NK-92 treated with Interleukin-12 subunit alpha and Interleukin-12 subunit beta, amount 100 ng/mL, for 24 hours (cell line): Measurements from ENCODE around the gene ADCY6.

Source experiments
- DNase-seq: peaks from one replicate; lab custom pipeline; 2025; lab: John Stamatoyannopoulos, UW

The ADCY6 gene

DNA sequence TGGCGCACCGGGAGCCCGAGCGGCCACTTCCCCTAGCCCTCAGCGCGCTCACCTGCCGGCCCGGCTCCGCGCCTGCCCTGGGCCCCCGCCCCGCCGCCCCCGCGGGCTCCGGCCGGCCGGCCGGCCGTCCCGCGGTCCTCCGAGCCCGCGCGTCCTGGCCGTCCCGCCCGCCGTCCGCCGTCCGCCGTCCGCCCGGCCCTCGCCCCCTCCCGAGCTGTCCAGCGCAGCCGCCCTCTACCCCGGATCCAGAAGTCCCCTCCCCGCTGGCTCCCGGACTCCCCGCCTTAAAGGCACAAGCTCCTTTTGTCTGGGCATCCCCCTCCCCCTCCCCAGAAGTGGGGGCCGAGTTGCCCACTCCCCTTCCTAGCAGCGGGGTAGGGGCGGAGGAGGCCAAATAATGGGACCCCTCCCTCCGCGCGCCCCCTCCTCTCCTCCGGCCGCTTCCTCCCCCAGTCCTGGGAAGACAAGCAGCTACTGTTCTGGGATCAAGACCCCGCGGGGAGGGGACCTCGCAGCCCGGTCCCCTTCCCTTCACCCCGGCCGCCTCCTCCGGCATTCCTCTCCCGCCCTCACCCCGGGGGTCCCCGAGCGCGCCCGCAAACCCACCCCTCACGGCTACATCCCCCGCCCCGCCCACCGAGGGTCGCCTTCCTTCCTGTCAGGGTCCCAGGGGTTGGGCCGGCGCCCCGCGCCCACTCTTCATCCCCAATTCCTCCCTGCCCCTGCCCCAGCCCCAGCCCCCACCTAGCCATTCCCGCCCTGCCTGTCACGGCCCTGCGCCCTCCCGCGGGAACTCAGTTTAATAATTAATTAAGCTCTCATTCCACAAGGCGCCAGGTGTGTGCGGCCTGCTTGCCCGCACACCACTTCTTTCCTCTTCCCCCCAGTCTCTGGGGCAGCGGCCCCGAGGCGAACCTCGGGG, at the start of gene ADCY6:
TSS of gene ADCY6 (minus strand) at position 236 of the 922 bp plus-strand sequence. CDS start 5,655 bp downstream, outside the sequence.
- DNase-seq = no peak

DNA sequence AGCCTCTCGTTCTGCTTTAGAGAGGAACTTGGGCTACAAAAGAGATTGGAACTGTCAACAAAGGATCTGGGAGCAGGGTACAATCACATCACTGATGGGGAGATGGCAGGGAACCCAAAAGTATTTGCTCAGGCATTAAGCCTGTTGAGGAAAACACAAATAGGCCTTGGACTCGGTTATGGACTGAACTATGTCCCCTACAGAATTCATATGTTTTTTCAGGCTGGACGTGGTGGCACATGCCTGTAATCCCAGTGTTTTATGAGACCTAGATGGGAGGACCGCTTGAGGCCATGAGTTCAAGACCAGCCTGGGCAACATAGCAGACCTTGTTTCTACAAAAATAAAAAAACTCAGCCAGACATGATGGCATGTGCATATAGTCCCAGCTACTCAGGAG, 49.2 kb upstream of the ADCY6 start:
- no peak for DNase-seq

DNA sequence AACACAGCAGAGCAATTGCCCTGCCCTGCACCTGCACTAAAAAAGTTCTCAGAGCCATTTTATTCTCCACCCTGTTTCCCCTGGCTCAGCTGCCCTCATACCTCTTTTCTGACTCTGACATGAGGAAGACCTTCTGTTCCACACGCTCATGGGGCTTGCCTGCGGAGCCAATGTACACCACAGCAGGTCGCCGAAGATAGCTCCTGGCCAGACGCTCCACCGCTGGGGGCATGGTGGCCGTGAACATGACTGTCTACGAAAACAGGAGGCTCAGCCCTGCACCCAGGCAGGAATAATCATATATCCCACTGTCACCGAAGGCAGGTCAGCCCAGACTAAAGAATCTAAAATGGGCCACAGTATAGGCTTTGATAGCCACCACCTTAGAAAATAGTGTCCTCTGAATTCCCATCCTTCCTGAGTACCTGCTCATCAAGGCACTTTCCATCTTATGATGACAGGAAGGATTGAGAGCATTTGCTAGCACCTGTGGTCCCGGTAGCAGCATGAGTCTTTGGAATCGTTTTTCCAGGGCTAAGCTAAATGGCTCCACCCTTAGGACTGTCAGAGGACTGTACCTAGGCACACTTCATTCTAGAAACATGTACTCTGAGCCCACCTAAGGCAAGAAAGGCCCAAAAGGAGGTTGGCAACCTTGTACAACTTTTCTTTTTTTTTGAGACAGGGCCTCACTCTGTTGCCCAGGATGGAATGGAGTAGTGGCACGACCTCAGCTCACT, 43.6 kb upstream of the ADCY6 start:
- no peak for DNase-seq

GRCh38 chr12:48831257-48831656, 42.4 kb upstream of the ADCY6 start:
- no peak for DNase-seq

DNA sequence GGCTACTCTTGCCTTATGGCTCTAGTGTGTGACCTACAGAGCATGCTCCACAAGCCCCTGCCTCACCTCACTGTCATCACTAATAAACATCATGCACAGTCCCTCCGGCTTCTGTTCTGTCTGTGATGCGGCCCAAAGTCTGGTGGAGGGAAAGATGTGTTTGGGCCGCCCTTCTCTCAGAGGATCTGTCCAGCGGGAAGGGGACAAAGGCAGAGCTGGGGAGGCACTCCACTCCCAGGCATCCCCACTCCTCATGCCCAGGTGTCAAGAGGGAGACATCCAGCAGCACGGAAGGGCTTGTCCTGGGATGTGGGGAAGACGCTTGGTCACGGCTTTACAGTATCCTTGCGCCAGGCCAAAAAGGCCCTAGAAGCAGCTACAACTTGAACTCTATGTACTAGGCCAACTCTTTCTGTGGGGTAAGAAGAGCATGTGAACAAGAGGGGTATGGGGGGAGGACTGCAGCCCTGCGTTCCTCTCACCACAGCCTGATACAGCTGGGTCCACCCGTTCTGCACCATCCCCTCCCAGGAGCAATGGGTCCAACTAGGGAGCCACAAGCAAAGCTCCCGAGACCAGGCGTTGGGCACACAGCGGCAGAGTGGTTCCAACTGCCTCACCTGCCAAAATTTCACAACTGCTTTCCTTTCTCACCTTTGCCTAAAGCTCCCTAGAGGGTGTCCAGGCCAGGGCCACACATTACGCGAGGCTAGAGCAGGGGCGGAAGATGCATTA, 40.1 kb upstream of the ADCY6 start:
- no peak for DNase-seq

DNA sequence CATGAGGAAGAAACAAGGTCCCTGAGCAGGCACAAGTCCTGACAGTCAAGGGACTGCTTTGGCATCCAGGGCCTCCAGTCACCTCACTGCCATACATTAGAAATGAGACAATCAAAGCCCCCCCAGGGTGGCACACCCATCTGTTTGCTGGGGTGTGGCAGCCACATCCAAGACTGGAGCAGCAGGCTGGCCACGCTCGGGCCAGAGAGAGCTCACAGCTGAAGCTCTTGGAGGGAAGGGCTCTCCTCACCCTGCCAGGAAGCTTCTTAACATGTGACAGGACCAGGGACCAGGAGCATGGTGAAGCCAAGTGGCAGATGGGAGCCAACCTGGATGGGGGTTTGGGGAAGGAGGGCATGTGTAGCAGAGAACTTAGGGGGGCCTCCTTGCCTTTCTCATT, 39.4 kb upstream of the ADCY6 start:
- no peak for DNase-seq

DNA sequence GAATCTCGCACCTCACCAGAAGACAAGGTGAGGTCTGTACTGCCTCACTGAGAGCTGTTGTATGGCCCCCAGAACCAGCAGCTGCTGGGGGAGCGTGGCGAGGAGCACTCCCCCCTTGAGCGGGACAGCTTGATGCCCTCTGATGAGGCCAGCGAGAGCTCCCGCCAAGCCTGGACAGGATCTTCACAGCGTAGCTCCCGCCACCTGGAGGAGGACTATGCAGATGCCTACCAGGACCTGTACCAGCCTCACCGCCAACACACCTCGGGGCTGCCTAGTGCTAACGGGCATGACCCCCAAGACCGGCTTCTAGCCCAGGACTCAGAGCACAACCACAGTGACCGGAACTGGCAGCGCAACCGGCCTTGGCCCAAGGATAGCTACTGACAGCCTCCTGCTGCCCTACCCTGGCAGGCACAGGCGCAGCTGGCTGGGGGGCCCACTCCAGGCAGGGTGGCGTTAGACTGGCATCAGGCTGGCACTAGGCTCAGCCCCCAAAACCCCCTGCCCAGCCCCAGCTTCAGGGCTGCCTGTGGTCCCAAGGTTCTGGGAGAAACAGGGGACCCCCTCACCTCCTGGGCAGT, 38.7 kb upstream of the ADCY6 start:
- no peak for DNase-seq

- no peak for DNase-seq
These were observed 38.1 kb upstream of the ADCY6 start for GRCh38 chr12:48827026-48827425.

- no peak for DNase-seq
These were observed 37.4 kb upstream of the ADCY6 start for GRCh38 chr12:48826209-48826855.

DNA sequence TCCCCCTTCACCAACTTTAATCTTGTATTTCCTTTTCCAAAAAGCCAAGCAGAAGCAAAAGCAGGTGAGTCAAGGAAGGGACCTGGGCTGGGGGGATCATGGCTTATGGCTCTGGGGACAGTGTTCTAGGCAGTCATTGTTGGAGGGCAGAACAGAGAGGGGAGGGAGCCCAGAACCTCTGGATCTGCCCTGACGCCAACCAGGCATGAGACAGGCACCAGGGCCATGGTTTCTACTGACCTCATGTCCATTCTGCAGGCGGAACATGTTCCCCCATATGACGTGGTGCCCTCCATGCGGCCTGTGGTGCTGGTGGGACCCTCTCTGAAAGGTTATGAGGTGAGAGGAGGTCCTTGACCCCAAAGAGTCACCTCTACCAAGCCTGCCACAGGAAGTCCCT, 36.0 kb upstream of the ADCY6 start:
- no peak for DNase-seq

- no peak for DNase-seq
These were observed 35.2 kb upstream of the ADCY6 start for GRCh38 chr12:48824112-48824511.

- DNase-seq = no peak
These were observed 34.4 kb upstream of the ADCY6 start for GRCh38 chr12:48823281-48823680.

GRCh38 chr12:48822711-48823110, 33.8 kb upstream of the ADCY6 start:
- no peak for DNase-seq

DNA sequence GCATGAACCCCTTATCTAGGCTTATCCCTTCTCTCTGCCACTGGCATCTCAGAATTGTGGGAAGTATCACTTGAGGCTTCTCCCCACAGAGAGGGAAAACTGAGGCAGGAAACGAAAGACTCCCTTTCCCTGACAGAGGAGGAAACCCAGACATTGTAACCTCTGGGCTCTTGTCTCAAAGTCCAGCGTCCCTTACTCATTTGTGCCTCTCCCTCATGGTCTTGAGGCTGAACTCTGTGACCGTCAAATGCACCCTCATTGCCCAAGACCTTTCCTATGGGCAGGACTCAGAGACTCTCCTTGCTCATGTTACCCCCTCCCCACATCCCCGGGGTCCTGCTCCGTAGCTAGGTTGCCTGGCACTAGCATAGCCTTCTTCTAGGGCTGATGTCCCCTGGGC, 33.2 kb upstream of the ADCY6 start:
- no peak for DNase-seq

DNA sequence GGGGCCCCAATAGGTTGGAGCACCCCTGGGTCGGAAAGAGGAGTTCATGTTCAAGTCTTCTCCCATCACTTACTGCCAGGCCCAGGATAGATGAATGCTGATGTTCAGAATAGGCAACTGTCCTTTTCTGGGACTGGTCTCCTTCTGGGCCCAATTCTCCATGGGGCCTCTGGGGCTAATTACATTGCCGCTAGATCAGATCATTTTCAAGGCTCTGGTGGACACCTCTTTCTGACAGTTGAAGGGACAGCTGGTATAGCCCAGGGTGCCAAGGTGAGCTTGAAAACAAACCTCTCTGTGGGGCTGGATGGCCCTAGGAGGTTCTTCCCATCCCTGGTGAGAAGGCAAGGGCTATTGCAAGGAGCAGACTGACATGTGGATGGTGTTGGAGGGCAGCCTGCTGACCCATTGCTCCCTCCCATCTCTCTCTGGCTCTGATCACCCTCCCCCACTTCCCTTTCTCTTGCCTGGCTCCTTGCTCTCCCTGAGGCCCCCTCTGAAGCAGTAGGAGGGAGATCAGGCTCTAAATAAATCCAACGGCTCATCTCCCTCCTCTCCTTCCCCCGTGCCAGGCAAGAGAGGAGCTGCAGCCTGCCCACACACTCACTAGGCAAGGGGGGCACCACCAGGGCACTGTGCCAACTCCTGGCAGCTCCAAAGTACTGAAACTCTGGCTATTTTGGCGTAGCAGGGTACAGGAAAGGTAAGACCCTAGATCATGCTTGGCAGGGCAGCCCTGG, 31.3 kb upstream of the ADCY6 start:
- DNase-seq = no peak

GRCh38 chr12:48818831-48819590, 30.1 kb upstream of the ADCY6 start:
- no peak for DNase-seq

GRCh38 chr12:48817873-48818830, 29.3 kb upstream of the ADCY6 start, which contains the start of gene CACNB3:
Gene CACNB3, plus strand, starts transcription at chr12:48818496. Its CDS starts 434 bp downstream, at chr12:48818930.
- no peak for DNase-seq

GRCh38 chr12:48816143-48816854, 27.4 kb upstream of the ADCY6 start:
- no peak for DNase-seq
